GM12864 (cell line): ENCODE measurements around the gene PFKFB4.

ENCODE experiments used
- DNase-seq: peaks from one replicate; pipeline ENCODE4 v3.0.0-alpha.2; 2011; ENCODE audit warnings: low read depth
- H3K4me3 ChIP-seq: 2 replicates; pipeline ENCODE4 v1.5.1; 2011; ENCODE audit warnings: mild to moderate bottlenecking, low read depth, low read length, control low read depth
- TF ChIP-seq, protein P1 (sequence below): IDR thresholded peaks from 2 replicates; pipeline ENCODE4 v1.5.1; 2011; ENCODE audit warnings: low read depth, mild to moderate bottlenecking, moderate library complexity, low read length, control low read depth, inconsistent platforms; ENCODE audit errors: missing control alignments

Gene PFKFB4

DNA sequence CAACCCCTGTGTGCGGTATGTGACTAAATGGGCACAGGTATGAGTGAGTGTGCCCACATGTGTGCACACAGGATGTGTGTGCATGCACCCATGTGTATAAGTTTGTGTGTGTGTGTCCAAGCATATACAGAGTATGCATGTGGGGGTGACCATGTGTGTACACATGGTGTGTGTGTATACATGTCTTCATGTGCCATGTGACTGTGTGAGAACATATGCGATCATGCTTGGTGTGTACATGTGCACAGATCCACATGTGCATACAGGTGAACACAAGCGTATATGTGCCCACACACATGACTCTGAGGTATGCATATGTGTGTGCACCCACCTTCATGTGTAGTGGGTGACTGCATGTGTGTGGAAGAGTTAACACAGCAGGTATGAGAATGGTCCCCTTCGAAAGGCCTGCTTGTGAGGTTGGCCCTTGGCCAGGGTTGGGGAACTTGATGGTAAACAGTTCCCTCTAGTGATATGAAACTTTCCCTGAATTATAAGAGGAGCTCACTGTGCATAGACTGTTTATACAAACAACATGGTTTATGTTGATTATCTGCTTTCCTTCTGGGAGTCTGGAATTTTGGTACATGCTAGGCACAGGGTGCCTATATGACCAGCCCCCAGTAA, 10.3 kb downstream of the PFKFB4 start:
- TF ChIP-seq, protein P1, sequence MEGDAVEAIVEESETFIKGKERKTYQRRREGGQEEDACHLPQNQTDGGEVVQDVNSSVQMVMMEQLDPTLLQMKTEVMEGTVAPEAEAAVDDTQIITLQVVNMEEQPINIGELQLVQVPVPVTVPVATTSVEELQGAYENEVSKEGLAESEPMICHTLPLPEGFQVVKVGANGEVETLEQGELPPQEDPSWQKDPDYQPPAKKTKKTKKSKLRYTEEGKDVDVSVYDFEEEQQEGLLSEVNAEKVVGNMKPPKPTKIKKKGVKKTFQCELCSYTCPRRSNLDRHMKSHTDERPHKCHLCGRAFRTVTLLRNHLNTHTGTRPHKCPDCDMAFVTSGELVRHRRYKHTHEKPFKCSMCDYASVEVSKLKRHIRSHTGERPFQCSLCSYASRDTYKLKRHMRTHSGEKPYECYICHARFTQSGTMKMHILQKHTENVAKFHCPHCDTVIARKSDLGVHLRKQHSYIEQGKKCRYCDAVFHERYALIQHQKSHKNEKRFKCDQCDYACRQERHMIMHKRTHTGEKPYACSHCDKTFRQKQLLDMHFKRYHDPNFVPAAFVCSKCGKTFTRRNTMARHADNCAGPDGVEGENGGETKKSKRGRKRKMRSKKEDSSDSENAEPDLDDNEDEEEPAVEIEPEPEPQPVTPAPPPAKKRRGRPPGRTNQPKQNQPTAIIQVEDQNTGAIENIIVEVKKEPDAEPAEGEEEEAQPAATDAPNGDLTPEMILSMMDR: no peak
- DNase-seq: no peak
- H3K4me3 ChIP-seq: no peak overlapping the region

GRCh38 chr3:48544141-48544540, 12.5 kb downstream of the PFKFB4 start:
- no peak for DNase-seq
- TF ChIP-seq, protein P1: no peak
- no peak overlapping the region for H3K4me3 ChIP-seq

DNA sequence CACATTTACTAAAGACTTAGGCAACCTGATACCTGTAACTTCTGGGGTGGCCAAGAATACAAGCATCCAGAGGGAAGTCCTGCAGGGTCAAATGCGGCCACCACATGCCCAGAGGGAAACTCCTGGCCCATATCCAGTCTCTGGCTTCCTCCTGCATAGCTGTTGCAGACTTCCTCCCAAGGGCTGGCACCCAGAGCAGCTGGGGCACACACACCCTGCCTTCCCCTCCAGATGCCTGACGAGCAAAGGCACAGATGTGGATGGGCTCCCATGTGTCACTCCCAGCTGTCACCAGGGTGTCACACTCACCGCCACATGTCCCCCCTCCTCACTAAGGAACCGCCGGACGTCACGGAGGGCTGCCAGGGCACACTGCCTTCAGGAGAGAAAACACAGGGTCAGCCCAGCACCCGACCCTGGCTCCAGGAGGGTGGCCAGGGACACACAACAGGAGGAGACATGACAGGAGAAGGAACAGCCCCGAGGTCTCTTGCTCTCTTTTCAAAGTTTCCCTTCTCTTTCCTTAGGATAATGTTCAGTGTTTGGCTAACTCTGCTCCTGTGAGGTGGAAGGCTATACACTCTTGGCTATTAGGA, 13.2 kb downstream of the PFKFB4 start:
- no peak for DNase-seq
- TF ChIP-seq, protein P1: no peak
- H3K4me3 ChIP-seq: no peak overlapping the region

DNA sequence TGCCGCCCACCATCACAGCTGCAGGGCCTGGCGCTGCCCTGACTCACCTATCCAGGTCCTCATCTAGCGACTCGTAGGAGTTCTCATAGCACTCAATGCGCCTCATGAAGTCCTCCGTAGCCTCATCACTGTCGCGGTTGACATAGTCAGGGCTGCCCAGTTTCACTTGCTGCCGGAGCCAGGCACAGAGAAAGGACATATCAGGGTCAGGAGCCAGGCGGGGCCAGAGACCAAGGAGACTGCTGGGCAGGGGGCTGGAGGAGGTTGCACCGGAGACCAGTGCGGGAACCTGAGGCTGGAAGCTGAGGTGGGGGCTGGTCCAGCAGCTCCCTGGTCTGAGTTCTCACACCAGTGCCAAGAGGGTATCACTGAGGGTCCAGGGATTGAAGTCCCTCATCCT, 18.2 kb downstream of the PFKFB4 start:
- no peak for DNase-seq
- H3K4me3 ChIP-seq: no peak overlapping the region
- TF ChIP-seq, protein P1: no peak

GRCh38 chr3:48536785-48537184, 19.8 kb downstream of the PFKFB4 start:
- DNase-seq: no peak
- no peak overlapping the region for H3K4me3 ChIP-seq
- TF ChIP-seq, protein P1: no peak

DNA sequence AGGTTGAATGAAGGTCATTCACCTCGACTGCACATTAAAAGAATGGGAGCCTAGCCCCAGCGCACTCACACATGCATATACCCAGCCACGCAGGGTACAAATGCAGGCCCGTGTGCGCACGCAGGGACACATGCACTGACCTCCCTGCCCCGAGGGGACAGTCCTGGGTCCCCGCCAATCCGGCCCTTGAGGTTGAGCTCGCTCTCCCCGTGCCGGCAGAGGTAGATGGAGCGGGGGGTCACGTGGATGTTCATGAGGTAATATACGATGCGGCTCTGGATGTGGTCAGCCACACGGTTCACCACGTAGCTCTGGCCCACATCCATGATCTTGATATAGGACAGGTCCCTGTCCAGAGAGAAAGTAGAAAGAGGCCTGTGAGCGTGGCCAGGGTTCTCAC, 20.5 kb downstream of the PFKFB4 start:
- DNase-seq: no peak
- TF ChIP-seq, protein P1: no peak
- no peak overlapping the region for H3K4me3 ChIP-seq

DNA sequence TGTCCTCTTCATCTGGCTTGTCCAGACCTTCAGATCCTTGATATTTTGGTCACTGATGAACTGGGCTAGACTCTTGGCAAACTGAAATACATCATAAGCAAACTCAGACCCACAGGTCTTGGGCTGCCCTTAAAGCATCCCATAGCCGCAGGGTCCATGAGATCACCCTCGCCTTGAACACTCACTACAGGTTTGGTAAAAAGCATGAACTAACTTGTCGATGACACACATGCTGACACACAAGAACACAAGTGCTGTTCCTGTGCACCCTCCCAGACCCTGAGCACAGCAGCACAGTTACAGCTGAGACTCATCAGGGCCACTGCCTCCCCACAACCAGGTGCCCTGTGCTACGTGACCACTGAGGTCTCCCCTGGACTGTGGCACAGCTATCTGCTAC, 21.0 kb downstream of the PFKFB4 start:
- H3K4me3 ChIP-seq: no peak overlapping the region
- DNase-seq: no peak
- TF ChIP-seq, protein P1: no peak
